Measurements from ENCODE around the gene NFIA. TPM values are rescaled to one million over a fixed set of nuclear protein-coding genes. Genes with fewer than 3 reads are reported as not detected.

The NFIA gene
- total and polyA plus RNA-seq, 12 donors, result 15.6 to 109 (median 66.3) TPM

DNA sequence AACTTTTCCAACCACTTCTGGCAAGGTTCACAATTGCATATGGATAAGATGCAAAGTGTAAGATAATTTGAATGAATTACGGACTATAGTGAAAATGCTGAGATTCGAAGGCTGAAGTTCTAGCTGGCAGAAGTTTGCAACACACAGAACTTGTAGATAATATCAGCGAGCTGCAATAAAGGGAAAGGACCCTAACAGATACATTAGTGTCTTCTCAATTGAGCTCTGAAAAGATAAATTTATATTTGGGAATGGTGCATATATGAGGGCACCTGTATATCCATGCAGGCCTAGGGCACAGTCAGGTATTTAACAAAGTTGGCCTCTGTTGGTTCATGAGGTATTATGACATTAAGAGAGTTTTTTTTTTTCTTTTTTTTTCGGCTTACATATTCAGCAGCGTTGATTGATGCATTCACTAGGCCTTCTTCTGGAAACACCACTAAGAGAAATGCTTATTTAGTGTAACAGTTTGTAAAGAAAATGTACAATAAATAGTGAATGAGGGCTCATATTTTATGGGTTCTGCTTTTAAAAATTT is 2.2 kb downstream of the NFIA start:
- Histone ChIP-seq H3K4me3 (peak overlapping the region in 2 of 4 donors; percentile 74 to 78), H3K36me3 (replicated peaks in 1 of 2) (peaks cover 0 to 13% of the 10 kb centered on the region in 2 donors), H3K4me1 (replicated peaks in 1 of 2) (peaks cover 26 to 69% of the 10 kb centered on the region in 2 donors), H3K9me3 (replicated peaks in 1 of 3) (no peaks in the 10 kb centered on the region), H3K27me3 (no peaks in the 10 kb centered on the region), H3K27ac (peak overlapping the region; percentile 27 to 98 (median 94))
- DNase-seq, result no peak
- TF ChIP-seq POLR2A (IDR thresholded peaks at IDR 0.05), result no peak
- TF ChIP-seq, protein P1, sequence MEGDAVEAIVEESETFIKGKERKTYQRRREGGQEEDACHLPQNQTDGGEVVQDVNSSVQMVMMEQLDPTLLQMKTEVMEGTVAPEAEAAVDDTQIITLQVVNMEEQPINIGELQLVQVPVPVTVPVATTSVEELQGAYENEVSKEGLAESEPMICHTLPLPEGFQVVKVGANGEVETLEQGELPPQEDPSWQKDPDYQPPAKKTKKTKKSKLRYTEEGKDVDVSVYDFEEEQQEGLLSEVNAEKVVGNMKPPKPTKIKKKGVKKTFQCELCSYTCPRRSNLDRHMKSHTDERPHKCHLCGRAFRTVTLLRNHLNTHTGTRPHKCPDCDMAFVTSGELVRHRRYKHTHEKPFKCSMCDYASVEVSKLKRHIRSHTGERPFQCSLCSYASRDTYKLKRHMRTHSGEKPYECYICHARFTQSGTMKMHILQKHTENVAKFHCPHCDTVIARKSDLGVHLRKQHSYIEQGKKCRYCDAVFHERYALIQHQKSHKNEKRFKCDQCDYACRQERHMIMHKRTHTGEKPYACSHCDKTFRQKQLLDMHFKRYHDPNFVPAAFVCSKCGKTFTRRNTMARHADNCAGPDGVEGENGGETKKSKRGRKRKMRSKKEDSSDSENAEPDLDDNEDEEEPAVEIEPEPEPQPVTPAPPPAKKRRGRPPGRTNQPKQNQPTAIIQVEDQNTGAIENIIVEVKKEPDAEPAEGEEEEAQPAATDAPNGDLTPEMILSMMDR (IDR thresholded peaks at IDR 0.05), result no peak
- 13 to 26% (median 18%) methylated on average over 5 of the region's 5 CpGs for WGBS, 4 donors
- intact Hi-C loops (cut with DNase I), result loop anchor here (10.0 kb wide), 1 partner anchor 250 kb away; no protein-coding TSS in a partner anchor

DNA sequence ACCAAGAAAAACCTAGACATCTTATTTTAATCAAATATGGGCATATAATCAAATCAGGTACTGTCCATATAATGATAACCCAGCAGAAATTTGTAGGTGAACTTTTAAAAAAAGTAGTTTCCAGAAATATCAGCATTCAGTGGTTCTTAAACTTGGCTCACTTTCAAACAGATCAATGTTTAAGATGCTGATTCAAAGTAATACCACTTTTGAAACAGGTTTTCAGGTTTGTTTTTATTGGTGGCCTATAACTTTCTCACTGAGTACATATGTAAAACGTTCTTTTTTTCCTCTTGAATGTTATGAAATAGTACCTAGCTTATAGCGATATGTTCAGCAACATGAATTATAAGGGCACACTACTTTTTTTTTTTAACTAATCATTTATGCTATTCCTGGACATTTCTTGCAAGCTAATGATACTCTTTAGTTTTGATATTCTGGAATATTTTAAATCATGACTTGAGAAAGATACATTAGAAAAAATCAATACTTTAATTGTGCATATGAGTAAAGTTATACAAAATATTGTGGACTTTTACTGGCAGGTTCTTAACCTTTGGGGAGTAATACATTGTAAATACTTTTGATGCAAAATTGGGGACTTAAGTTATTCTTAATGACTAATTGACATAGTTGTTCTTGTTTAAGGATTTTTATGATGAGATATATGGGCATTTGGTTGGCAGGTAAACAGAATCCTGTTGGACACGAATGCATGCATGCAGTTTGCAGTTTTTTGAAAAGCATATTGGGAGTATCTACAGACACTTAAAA is 3.0 kb downstream of the NFIA start:
- TF ChIP-seq, protein P1 (IDR thresholded peaks at IDR 0.05), result no peak
- TF ChIP-seq POLR2A (IDR thresholded peaks at IDR 0.05), result no peak
- H3K36me3 ChIP-seq (replicated peaks in 1 of 2), result peaks cover 0 to 13% of the 10 kb centered on the region in 2 donors
- 21 to 28% (median 22%) methylated on average over 3 of the region's 3 CpGs for WGBS, 4 donors
- H3K4me1 ChIP-seq (replicated peaks in 1 of 2), result peaks cover 19 to 68% of the 10 kb centered on the region in 2 donors
- no peak for DNase-seq
- peak overlapping the region; percentile 4 to 98 (median 27) for H3K27ac ChIP-seq
- intact Hi-C loops (cut with DNase I), result loop anchor here (10.0 kb wide), 1 partner anchor 249 kb away; no protein-coding TSS in a partner anchor
- no peaks in the 10 kb centered on the region for H3K9me3 ChIP-seq (replicated peaks in 1 of 3)
- no peaks in the 10 kb centered on the region for H3K27me3 ChIP-seq
- H3K4me3 ChIP-seq, result peak overlapping the region in 2 of 4 donors; percentile 74 to 78

DNA sequence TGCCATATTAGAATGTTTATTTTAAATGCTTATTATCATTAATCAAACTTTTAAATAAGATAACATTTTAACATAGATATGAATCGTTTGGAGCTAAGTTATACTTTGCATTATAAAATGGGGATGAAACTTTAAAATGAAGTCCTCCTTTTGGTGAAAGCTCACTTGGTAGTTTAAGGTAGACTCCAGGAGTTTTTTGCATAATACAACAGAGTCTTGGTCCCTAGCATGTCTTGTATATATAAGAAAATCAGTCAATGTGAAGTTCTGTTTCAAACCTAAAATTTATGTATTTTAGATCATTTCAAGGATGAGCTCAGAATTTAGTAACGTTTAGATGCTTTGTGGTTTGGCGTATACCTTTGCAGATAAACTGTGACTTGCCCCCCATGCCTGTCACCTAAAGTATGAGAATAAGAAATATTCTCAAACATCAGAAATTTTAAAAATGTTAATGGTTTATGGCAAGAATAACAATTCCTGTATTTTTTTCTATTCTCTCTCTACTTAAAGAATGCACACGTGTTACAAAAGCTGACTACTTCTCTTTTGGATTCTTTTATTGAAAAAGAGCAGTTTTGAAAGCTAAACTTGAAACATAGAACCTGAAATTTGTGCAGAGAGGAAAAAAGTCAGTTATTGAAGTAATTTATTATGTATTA is 3.8 kb downstream of the NFIA start:
- H3K36me3 ChIP-seq (replicated peaks in 1 of 2), result peaks cover 0 to 13% of the 10 kb centered on the region in 2 donors
- 34 to 46% (median 38%) methylated on average over 4 of the region's 4 CpGs for WGBS, 4 donors
- peaks cover 12 to 66% of the 10 kb centered on the region in 2 donors for H3K4me1 ChIP-seq (replicated peaks in 1 of 2)
- H3K27me3 ChIP-seq, result no peaks in the 10 kb centered on the region
- intact Hi-C loops (cut with DNase I), result loop anchor here (10.0 kb wide), 1 partner anchor 249 kb away; no protein-coding TSS in a partner anchor
- DNase-seq, result no peak
- TF ChIP-seq POLR2A (IDR thresholded peaks at IDR 0.05), result no peak
- TF ChIP-seq, protein P1 (IDR thresholded peaks at IDR 0.05), result no peak
- H3K4me3 ChIP-seq, result peak overlapping the region in 1 of 4 donors; percentile 78
- H3K27ac ChIP-seq, result peak overlapping the region in 3 of 5 donors; percentile 19 to 98 (median 94)
- H3K9me3 ChIP-seq (replicated peaks in 1 of 3), result no peaks in the 10 kb centered on the region

DNA sequence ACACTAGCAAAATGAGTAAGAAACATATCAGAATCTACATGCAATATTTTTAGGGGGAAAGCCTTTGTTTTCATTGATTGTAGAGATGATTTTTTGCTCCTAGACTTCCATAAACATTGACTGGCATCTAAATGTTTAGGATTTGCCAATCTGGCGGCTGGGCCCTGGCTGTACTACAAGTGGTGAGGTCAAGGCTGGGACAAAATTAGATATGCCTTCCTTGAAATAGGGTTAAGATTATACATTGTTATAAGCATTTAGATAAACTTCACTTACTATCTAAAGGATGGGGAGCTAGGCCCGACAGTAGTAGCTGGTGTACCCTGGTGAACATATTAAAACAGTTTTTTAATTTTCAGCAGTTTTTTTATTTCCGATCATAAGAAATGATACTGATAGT is 5.2 kb downstream of the NFIA start:
- H3K27me3 ChIP-seq, result no peaks in the 10 kb centered on the region
- WGBS, 4 donors, result 51 to 62% (median 57%) methylated on average over 3 of the region's 3 CpGs
- intact Hi-C loops (cut with DNase I), result loop anchor here (10.0 kb wide), 1 partner anchor 247 kb away; no protein-coding TSS in a partner anchor
- DNase-seq, result no peak
- H3K27ac ChIP-seq, result peak overlapping the region in 3 of 5 donors; percentile 12 to 94 (median 53)
- H3K4me3 ChIP-seq, result peak overlapping the region in 1 of 4 donors; percentile 78
- TF ChIP-seq POLR2A (IDR thresholded peaks at IDR 0.05), result no peak
- TF ChIP-seq, protein P1 (IDR thresholded peaks at IDR 0.05), result no peak
- H3K36me3 ChIP-seq (replicated peaks in 1 of 2), result peaks cover 0 to 13% of the 10 kb centered on the region in 2 donors
- no peaks in the 10 kb centered on the region for H3K9me3 ChIP-seq (replicated peaks in 1 of 3)
- H3K4me1 ChIP-seq (replicated peaks in 1 of 2), result peaks cover 9 to 77% of the 10 kb centered on the region in 2 donors
